ENCODE data around the gene EFNA5. TPM values are rescaled to one million over a fixed set of nuclear protein-coding genes. Genes with fewer than 3 reads are reported as not detected.

EFNA5 gene
- total and polyA plus RNA-seq, 10 of the 15 experiments (the other 5 are each of a cell fraction or from before 2014, with no cell fraction given), result 0.19 to 12.6 (median 3.9) TPM

DNA sequence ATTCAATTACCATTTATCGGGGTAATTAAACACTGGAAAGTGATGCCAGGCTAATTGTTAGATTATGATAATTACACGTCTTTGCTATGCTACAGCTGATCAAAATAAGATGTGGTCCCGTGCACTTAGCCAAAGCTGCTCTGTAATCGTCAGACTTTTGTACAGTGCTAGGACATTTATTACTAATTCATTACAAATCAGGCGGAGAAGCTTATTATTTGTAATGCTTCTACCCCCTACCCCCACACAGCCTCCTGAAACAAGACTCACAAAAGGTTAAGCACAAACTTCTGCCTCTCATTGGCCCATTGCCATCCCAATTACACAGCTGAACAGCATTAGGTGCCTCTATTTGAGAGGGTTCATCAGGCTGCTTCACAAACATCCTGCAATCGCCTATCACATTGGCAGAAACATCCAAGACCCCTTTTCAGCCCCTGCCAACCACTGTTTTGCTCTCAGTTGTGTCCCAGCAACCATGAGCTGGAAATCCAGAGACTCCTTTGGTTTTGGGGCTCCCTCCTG is 232.7 kb downstream of the EFNA5 start:
- Histone ChIP-seq H3K4me3 (no peak overlapping the region), H3K36me3 (ENCODE audit: control insufficient read depth in 2 of 2, insufficient read depth in 2 of 2, low read length in 1 of 2) (no peaks in the 10 kb centered on the region), H3K27ac (ENCODE audit: control insufficient read depth, insufficient read depth) (no peak overlapping the region), H3K79me2 (ENCODE audit: control insufficient read depth, insufficient read depth, low read length) (no peaks in the 10 kb centered on the region; the same call in 1 of the 2 replicates), H3K27me3 (replicated peaks in 1 of 2; ENCODE audit: control insufficient read depth in 2 of 2, insufficient read depth in 2 of 2, low read length in 1 of 2) (no peaks in the 10 kb centered on the region), H3K4me1 (ENCODE audit: control insufficient read depth, insufficient read depth, low read length) (no peaks in the 10 kb centered on the region), H3K4me2 (ENCODE audit: control insufficient read depth, insufficient read depth) (no peak overlapping the region), H2AFZ (ENCODE audit: control insufficient read depth, low read depth, low read length) (no peak overlapping the region), H3K9ac (ENCODE audit: control insufficient read depth, insufficient read depth, low read length) (no peak overlapping the region), H3K9me3 (replicated peaks; ENCODE audit: control insufficient read depth, insufficient read depth, low read length) (peaks cover 4% of the 10 kb centered on the region; the same call in 2 of the 3 replicates), H4K20me1 (ENCODE audit: control insufficient read depth, insufficient read depth) (no peaks in the 10 kb centered on the region)
- RAD21 ChIA-PET (ENCODE audit: unreplicated experiment), result interaction anchor here (1.3 kb wide), 1 partner anchor 134 kb away, joined by 4 read pairs; no protein-coding TSS in a partner anchor
- no peak for FAIRE-seq
- POLR2A ChIA-PET, result interaction anchor here (0.8 kb wide), 1 partner anchor 38 kb away, joined by 3 read pairs; no protein-coding TSS in a partner anchor
- no peak for TF ChIP-seq REST (IDR thresholded peaks at IDR 0.05; ENCODE audit: low read depth, low read length)
- TF ChIP-seq NBN (IDR thresholded peaks at IDR 0.05), result no peak
- TF ChIP-seq JUND (IDR thresholded peaks at IDR 0.05; ENCODE audit: low read depth, low read length), result no peak
- TF ChIP-seq SIX5 (IDR thresholded peaks at IDR 0.05; ENCODE audit: low read depth, low read length, severe bottlenecking), result no peak
- no peak for TF ChIP-seq CBX3 (IDR thresholded peaks at IDR 0.05; ENCODE audit: borderline replicate concordance, low read depth)
- no peak for TF ChIP-seq ATF7 (IDR thresholded peaks at IDR 0.05; ENCODE audit: low read depth)
- no peak for TF ChIP-seq GATAD2B (conservative IDR thresholded peaks at IDR 0.05; ENCODE audit: low read depth)
- no peak for TF ChIP-seq HDAC6 (IDR thresholded peaks at IDR 0.05; ENCODE audit: unreplicated experiment)
- no peak for TF ChIP-seq RCOR1 (conservative IDR thresholded peaks at IDR 0.05; ENCODE audit: low read depth, low read length)
- TF ChIP-seq, protein P1, sequence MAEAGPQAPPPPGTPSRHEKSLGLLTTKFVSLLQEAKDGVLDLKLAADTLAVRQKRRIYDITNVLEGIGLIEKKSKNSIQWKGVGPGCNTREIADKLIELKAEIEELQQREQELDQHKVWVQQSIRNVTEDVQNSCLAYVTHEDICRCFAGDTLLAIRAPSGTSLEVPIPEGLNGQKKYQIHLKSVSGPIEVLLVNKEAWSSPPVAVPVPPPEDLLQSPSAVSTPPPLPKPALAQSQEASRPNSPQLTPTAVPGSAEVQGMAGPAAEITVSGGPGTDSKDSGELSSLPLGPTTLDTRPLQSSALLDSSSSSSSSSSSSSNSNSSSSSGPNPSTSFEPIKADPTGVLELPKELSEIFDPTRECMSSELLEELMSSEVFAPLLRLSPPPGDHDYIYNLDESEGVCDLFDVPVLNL (IDR thresholded peaks at IDR 0.05; ENCODE audit: low read depth, low read length), result no peak
- TF ChIP-seq SUPT20H (IDR thresholded peaks at IDR 0.05; ENCODE audit: borderline replicate concordance, control insufficient read depth, low read depth, low read length), result no peak
- TF ChIP-seq, protein P2, sequence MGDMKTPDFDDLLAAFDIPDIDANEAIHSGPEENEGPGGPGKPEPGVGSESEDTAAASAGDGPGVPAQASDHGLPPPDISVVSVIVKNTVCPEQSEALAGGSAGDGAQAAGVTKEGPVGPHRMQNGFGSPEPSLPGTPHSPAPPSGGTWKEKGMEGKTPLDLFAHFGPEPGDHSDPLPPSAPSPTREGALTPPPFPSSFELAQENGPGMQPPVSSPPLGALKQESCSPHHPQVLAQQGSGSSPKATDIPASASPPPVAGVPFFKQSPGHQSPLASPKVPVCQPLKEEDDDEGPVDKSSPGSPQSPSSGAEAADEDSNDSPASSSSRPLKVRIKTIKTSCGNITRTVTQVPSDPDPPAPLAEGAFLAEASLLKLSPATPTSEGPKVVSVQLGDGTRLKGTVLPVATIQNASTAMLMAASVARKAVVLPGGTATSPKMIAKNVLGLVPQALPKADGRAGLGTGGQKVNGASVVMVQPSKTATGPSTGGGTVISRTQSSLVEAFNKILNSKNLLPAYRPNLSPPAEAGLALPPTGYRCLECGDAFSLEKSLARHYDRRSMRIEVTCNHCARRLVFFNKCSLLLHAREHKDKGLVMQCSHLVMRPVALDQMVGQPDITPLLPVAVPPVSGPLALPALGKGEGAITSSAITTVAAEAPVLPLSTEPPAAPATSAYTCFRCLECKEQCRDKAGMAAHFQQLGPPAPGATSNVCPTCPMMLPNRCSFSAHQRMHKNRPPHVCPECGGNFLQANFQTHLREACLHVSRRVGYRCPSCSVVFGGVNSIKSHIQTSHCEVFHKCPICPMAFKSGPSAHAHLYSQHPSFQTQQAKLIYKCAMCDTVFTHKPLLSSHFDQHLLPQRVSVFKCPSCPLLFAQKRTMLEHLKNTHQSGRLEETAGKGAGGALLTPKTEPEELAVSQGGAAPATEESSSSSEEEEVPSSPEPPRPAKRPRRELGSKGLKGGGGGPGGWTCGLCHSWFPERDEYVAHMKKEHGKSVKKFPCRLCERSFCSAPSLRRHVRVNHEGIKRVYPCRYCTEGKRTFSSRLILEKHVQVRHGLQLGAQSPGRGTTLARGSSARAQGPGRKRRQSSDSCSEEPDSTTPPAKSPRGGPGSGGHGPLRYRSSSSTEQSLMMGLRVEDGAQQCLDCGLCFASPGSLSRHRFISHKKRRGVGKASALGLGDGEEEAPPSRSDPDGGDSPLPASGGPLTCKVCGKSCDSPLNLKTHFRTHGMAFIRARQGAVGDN (IDR thresholded peaks at IDR 0.05), result no peak
- no peak for TF ChIP-seq CBFB (IDR thresholded peaks at IDR 0.05; ENCODE audit: low read depth)
- no peak for TF ChIP-seq YY1 (IDR thresholded peaks at IDR 0.05; ENCODE audit: low read depth, low read length)
- no peak for TF ChIP-seq TARDBP (IDR thresholded peaks at IDR 0.05; ENCODE audit: borderline replicate concordance)
- intact Hi-C loops (cut with micrococcal nuclease; ENCODE audit: unreplicated experiment), result no loop called here
- CTCF ChIA-PET, result interaction anchor here (0.7 to 2.4 kb wide), 3 partner anchors 9 to 134 kb away, joined by 3 to 6 read pairs (median 4); no protein-coding TSS in a partner anchor
- 59% methylated on average over 6 of the region's 6 CpGs for WGBS (ENCODE audit: insufficient coverage, insufficient replicate concordance, low lambda C conversion rate, missing lambda C conversion rate)
- SMC1A ChIA-PET (ENCODE audit: uncharacterized antibody, unreplicated experiment), result interaction anchor here (0.6 to 8.3 kb wide), 8 partner anchors 9 to 111 kb away, joined by 3 to 68 read pairs (median 4); no protein-coding TSS in a partner anchor
- no peak for DNase-seq (ENCODE audit: low read depth, low spot score)
- no TSS peak for BruUV-seq (replicated peaks)
- no peak for ATAC-seq
- in situ Hi-C loops (cut with MboI), result no loop called here
